ENCODE results near the gene CHRNB1. TPM values are rescaled to one million over a fixed set of nuclear protein-coding genes. Genes with fewer than 3 reads are reported as not detected.

Gene CHRNB1
- total and polyA plus RNA-seq, 10 of the 15 experiments (the other 5 are each of a cell fraction or from before 2014, with no cell fraction given), result 5.8 to 14.8 (median 11.3) TPM

DNA sequence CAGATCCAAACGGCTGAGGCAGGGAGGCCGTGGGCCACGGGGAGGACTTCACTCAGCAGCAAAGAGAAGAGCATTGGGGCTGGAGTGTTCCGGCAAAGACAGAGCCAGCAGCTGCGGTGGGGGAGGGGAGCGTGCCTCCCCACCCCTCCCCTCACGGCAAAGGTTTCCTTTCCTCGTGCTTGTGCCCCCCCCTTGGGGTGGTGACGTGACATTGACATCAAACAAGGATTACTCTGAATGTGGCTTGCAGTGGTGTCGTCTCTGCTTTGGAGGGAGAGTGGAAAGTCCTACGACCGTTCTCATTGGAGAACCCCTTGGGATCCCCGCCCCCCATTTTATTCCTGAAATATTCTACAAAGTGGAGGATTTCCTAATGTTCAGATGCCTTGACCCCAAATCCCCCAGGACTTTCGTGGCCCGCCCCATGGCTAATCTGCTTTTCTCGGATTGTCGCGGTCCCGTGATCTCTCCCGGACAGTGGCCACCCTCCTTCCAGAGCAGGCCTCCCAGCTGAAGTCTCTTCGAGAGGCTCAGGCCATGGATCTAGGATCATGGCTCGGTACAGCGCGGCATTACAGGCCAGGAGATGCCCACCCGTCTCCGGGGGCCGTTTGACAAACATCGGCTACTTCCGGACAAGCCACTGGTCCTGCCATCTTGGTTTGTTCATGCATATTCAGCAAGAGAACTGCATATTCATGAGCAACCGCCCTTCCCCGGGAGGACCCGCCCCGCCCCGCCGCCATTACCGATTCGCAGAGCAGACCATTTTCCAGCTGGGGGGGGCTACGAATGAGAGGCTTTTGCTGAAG is 38.6 kb downstream of the CHRNB1 start (continued):
- TF ChIP-seq, protein P1, sequence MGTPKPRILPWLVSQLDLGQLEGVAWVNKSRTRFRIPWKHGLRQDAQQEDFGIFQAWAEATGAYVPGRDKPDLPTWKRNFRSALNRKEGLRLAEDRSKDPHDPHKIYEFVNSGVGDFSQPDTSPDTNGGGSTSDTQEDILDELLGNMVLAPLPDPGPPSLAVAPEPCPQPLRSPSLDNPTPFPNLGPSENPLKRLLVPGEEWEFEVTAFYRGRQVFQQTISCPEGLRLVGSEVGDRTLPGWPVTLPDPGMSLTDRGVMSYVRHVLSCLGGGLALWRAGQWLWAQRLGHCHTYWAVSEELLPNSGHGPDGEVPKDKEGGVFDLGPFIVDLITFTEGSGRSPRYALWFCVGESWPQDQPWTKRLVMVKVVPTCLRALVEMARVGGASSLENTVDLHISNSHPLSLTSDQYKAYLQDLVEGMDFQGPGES (IDR thresholded peaks at IDR 0.05), result no peak
- TF ChIP-seq PAX8 (IDR thresholded peaks at IDR 0.05) (no peak), SMC3 (IDR thresholded peaks at IDR 0.05; ENCODE audit: borderline replicate concordance, low read length) (no peak), SREBF2 (IDR thresholded peaks at IDR 0.05; ENCODE audit: low read length) (no peak), ETV6 (conservative IDR thresholded peaks at IDR 0.05 in 1 of 2, IDR thresholded peaks at IDR 0.05 in 1 of 2; ENCODE audit: borderline replicate concordance in 1 of 2, low read depth in 1 of 2) (no peak), BCLAF1 (IDR thresholded peaks at IDR 0.05) (no peak), BRCA1 (IDR thresholded peaks at IDR 0.05; ENCODE audit: low read depth, low read length) (no peak), NR2F1 (conservative IDR thresholded peaks at IDR 0.05) (no peak), SRF (IDR thresholded peaks at IDR 0.05; ENCODE audit: low read depth in 2 of 2, low read length in 2 of 2) (peak in 1 of 2 experiments; percentile 54; a peak in 1 of 4 replicates), MEF2A (IDR thresholded peaks at IDR 0.05; ENCODE audit: insufficient read depth, low read depth, low read length) (no peak), JUNB (IDR thresholded peaks at IDR 0.05) (no peak), CEBPB (IDR thresholded peaks at IDR 0.05; ENCODE audit: borderline replicate concordance in 1 of 2, low read depth in 2 of 2, low read length in 2 of 2) (no peak)
- TF ChIP-seq, protein P2, sequence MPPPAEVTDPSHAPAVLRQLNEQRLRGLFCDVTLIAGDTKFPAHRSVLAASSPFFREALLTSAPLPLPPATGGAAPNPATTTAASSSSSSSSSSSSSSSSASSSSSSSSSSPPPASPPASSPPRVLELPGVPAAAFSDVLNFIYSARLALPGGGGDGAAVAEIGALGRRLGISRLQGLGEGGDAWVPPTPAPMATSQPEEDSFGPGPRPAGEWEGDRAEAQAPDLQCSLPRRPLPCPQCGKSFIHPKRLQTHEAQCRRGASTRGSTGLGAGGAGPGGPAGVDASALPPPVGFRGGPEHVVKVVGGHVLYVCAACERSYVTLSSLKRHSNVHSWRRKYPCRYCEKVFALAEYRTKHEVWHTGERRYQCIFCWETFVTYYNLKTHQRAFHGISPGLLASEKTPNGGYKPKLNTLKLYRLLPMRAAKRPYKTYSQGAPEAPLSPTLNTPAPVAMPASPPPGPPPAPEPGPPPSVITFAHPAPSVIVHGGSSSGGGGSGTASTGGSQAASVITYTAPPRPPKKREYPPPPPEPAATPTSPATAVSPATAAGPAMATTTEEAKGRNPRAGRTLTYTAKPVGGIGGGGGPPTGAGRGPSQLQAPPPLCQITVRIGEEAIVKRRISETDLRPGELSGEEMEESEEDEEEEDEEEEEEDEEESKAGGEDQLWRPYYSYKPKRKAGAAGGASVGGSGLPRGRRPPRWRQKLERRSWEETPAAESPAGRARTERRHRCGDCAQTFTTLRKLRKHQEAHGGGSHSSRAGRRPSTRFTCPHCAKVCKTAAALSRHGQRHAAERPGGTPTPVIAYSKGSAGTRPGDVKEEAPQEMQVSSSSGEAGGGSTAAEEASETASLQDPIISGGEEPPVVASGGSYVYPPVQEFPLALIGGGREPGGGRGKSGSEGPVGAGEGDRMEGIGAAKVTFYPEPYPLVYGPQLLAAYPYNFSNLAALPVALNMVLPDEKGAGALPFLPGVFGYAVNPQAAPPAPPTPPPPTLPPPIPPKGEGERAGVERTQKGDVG (CRISPR knock-in tag; IDR thresholded peaks at IDR 0.05), result no peak
- TF ChIP-seq, protein P3, sequence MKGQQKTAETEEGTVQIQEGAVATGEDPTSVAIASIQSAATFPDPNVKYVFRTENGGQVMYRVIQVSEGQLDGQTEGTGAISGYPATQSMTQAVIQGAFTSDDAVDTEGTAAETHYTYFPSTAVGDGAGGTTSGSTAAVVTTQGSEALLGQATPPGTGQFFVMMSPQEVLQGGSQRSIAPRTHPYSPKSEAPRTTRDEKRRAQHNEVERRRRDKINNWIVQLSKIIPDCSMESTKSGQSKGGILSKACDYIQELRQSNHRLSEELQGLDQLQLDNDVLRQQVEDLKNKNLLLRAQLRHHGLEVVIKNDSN (IDR thresholded peaks at IDR 0.05; ENCODE audit: borderline replicate concordance, extremely low read length, insufficient read depth, low read depth, low read length), result no peak
- TF ChIP-seq, protein P4, sequence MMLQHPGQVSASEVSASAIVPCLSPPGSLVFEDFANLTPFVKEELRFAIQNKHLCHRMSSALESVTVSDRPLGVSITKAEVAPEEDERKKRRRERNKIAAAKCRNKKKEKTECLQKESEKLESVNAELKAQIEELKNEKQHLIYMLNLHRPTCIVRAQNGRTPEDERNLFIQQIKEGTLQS (IDR thresholded peaks at IDR 0.05; ENCODE audit: borderline replicate concordance, extremely low read depth, low read depth, low read length), result no peak

All from GM12878 (cell line).